Trophoblast cell (in vitro differentiated cells and primary cell): ENCODE data around the gene HOMER2.

Experiments used
- DNase-seq, 2 donors: peaks; one replicate each; pipeline ENCODE4 v3.0.0-alpha.2; 2016
- H2AFZ ChIP-seq: 2 replicates; pipeline ENCODE4 v1.6.1; 2013; ENCODE audit warnings: low read length, moderate library complexity, mild to moderate bottlenecking; ENCODE audit not compliant: insufficient read depth, poor library complexity
- H2AK5ac ChIP-seq: 2 replicates; pipeline ENCODE4 v1.6.1; 2013; ENCODE audit warnings: mild to moderate bottlenecking, low read length
- H2BK120ac ChIP-seq: 2 replicates; pipeline ENCODE4 v1.6.1; 2013; ENCODE audit warnings: low read length, mild to moderate bottlenecking, moderate library complexity; ENCODE audit not compliant: insufficient read depth, poor library complexity
- H2BK12ac ChIP-seq: 2 replicates; pipeline ENCODE4 v1.6.1; 2013; ENCODE audit warnings: mild to moderate bottlenecking, low read length, moderate library complexity
- H2BK5ac ChIP-seq: 2 replicates; pipeline ENCODE4 v1.6.1; 2013; ENCODE audit warnings: low read length, low read depth, moderate library complexity, mild to moderate bottlenecking; ENCODE audit not compliant: poor library complexity
- H3K14ac ChIP-seq: 2 replicates; pipeline ENCODE4 v1.6.1; 2013; ENCODE audit warnings: mild to moderate bottlenecking, low read length
- H3K18ac ChIP-seq: 2 replicates; pipeline ENCODE4 v1.6.1; 2013; ENCODE audit warnings: mild to moderate bottlenecking, low read length
- H3K23ac ChIP-seq: 2 replicates; pipeline ENCODE4 v1.6.1; 2013; ENCODE audit warnings: low read length
- H3K27ac ChIP-seq: 2 replicates; pipeline ENCODE4 v1.5.1; 2013; ENCODE audit warnings: low read depth, mild to moderate bottlenecking, inconsistent platforms, low read length, moderate library complexity
- H3K27me3 ChIP-seq: 2 replicates; pipeline ENCODE4 v1.6.1; 2013; ENCODE audit warnings: inconsistent platforms, mild to moderate bottlenecking, low read length, moderate library complexity; ENCODE audit not compliant: insufficient read depth
- H3K36me3 ChIP-seq, 2 experiments: 1 replicate in 1 of 2; 2 replicates in 1 of 2; pipeline ENCODE4 v1.6.1; 2013; ENCODE audit warnings: low read length in 2 of 2, mild to moderate bottlenecking in 2 of 2, moderate library complexity in 1 of 2; ENCODE audit not compliant: insufficient read depth in 2 of 2, control insufficient read depth in 1 of 2
- H3K4ac ChIP-seq: 2 replicates; pipeline ENCODE4 v1.6.1; 2013; ENCODE audit warnings: low read depth, mild to moderate bottlenecking, low read length, moderate library complexity
- H3K4me1 ChIP-seq, 2 experiments: 1 replicate in 1 of 2; 2 replicates in 1 of 2; pipeline ENCODE4 v1.6.1; 2013; ENCODE audit warnings: low read length in 2 of 2, mild to moderate bottlenecking in 2 of 2, moderate library complexity in 1 of 2; ENCODE audit not compliant: insufficient read depth in 2 of 2, control insufficient read depth in 1 of 2
- H3K4me2 ChIP-seq: 2 replicates; pipeline ENCODE4 v1.6.1; 2013; ENCODE audit warnings: inconsistent platforms, mild to moderate bottlenecking, low read length, moderate library complexity
- H3K4me3 ChIP-seq: 2 replicates; pipeline ENCODE4 v1.5.1; 2013; ENCODE audit warnings: mild to moderate bottlenecking, low read depth, low read length, inconsistent platforms
- H3K79me1 ChIP-seq: one replicate; pipeline ENCODE4 v1.6.1; 2013; ENCODE audit warnings: low read length
- H3K79me2 ChIP-seq: 2 replicates; pipeline ENCODE4 v1.6.1; 2013; ENCODE audit warnings: low read length, mild to moderate bottlenecking; ENCODE audit not compliant: control insufficient read depth, insufficient read depth, poor library complexity
- H3K9ac ChIP-seq: 2 replicates; pipeline ENCODE4 v1.6.1; 2013; ENCODE audit warnings: mild to moderate bottlenecking, low read length
- H3K9me3 ChIP-seq: 2 replicates; pipeline ENCODE4 v1.6.1; 2013; ENCODE audit warnings: low read depth, mild to moderate bottlenecking, control low read depth, inconsistent platforms, low read length; ENCODE audit not compliant: insufficient read depth
- H4K12ac ChIP-seq: 2 replicates; pipeline ENCODE4 v1.6.1; 2013; ENCODE audit warnings: low read depth, mild to moderate bottlenecking, low read length, moderate library complexity
- H4K8ac ChIP-seq: 2 replicates; pipeline ENCODE4 v1.6.1; 2013; ENCODE audit warnings: low read depth, mild to moderate bottlenecking, low read length, moderate library complexity
- H4K91ac ChIP-seq: one replicate; pipeline ENCODE4 v1.6.1; 2013; ENCODE audit warnings: low read depth, mild to moderate bottlenecking, low read length, moderate library complexity
- WGBS: extraction: QIAGEN DNeasy Blood & Tissue Kit; methylation state at CpG from one replicate; pipeline ENCODE4 v1.1.7; 2013; ENCODE audit warnings: missing lambda C conversion rate; ENCODE audit not compliant: insufficient read length, insufficient coverage; ENCODE audit errors: extremely low coverage; 5-methylcytosine and 5-hydroxymethylcytosine counted together

The HOMER2 gene

GRCh38 chr15:82966671-82967071, 14.2 kb upstream of the HOMER2 start:
- Histone ChIP-seq H4K12ac (no peak overlapping the region), H2AFZ (no peak overlapping the region), H3K18ac (no peak overlapping the region), H3K79me1 (peaks cover 2% of the 10 kb centered on the region), H3K4ac (no peak overlapping the region), H2BK12ac (no peak overlapping the region), H3K79me2 (no peaks in the 10 kb centered on the region), H2BK120ac (no peak overlapping the region), H3K4me1 (peaks cover 0 to 1% of the 10 kb centered on the region in 2 experiments), H2AK5ac (no peak overlapping the region), H4K91ac (no peak overlapping the region), H3K27me3 (no peaks in the 10 kb centered on the region), H3K9me3 (no peaks in the 10 kb centered on the region), H3K4me2 (no peak overlapping the region), H3K36me3 (no peaks in the 10 kb centered on the region), H4K8ac (no peak overlapping the region), H3K14ac (no peak overlapping the region), H2BK5ac (no peak overlapping the region), H3K9ac (no peak overlapping the region), H3K4me3 (no peak overlapping the region), H3K23ac (no peak overlapping the region), H3K27ac (no peak overlapping the region)
- DNase-seq, result no peak
- WGBS, result no CpG with 5 or more reads among the region's 4 CpGs

- no peak overlapping the region for H3K4ac ChIP-seq
- WGBS, result no CpG with 5 or more reads among the region's 5 CpGs
These were observed 12.4 kb upstream of the HOMER2 start for GRCh38 chr15:82964890-82965289.

GRCh38 chr15:82963471-82964341, 11.2 kb upstream of the HOMER2 start:
- Histone ChIP-seq H3K14ac (no peak overlapping the region), H3K18ac (no peak overlapping the region), H4K12ac (no peak overlapping the region), H4K91ac (no peak overlapping the region), H3K79me1 (no peaks in the 10 kb centered on the region), H2BK12ac (no peak overlapping the region), H3K23ac (no peak overlapping the region), H3K27me3 (no peaks in the 10 kb centered on the region), H3K4me3 (no peak overlapping the region), H3K36me3 (no peaks in the 10 kb centered on the region), H2BK120ac (no peak overlapping the region), H3K4me1 (no peaks in the 10 kb centered on the region), H4K8ac (no peak overlapping the region), H3K79me2 (no peaks in the 10 kb centered on the region), H3K4ac (no peak overlapping the region), H3K4me2 (no peak overlapping the region), H2BK5ac (no peak overlapping the region), H2AK5ac (no peak overlapping the region), H3K9me3 (no peaks in the 10 kb centered on the region), H3K9ac (no peak overlapping the region), H2AFZ (no peak overlapping the region), H3K27ac (no peak overlapping the region)
- no CpG with 5 or more reads among the region's 7 CpGs for WGBS
- DNase-seq, result no peak

More at GRCh38 chr15:82964890-82965289, 12.4 kb upstream of the HOMER2 start:
- H3K4me3 ChIP-seq, result no peak overlapping the region
- no peak overlapping the region for H3K9ac ChIP-seq
- H3K23ac ChIP-seq, result no peak overlapping the region
- H3K9me3 ChIP-seq, result no peaks in the 10 kb centered on the region
- H3K79me2 ChIP-seq, result no peaks in the 10 kb centered on the region
- H3K79me1 ChIP-seq, result no peaks in the 10 kb centered on the region
- no peak overlapping the region for H2BK120ac ChIP-seq
- no peak overlapping the region for H4K91ac ChIP-seq
- no peak overlapping the region for H3K18ac ChIP-seq
- no peak overlapping the region for H2AFZ ChIP-seq
- no peak overlapping the region for H3K27ac ChIP-seq
- no peak overlapping the region for H4K12ac ChIP-seq
- no peaks in the 10 kb centered on the region for H3K36me3 ChIP-seq
- no peak overlapping the region for H4K8ac ChIP-seq
- no peak overlapping the region for H2BK5ac ChIP-seq
- DNase-seq, result no peak
- no peak overlapping the region for H2AK5ac ChIP-seq
- H3K4me1 ChIP-seq, result no peaks in the 10 kb centered on the region
- no peak overlapping the region for H3K4me2 ChIP-seq
- no peak overlapping the region for H3K14ac ChIP-seq
- H3K27me3 ChIP-seq, result no peaks in the 10 kb centered on the region
- no peak overlapping the region for H2BK12ac ChIP-seq

- H4K91ac ChIP-seq, result no peak overlapping the region
- no peak overlapping the region for H3K4me3 ChIP-seq
- H3K79me1 ChIP-seq, result no peaks in the 10 kb centered on the region
- no peaks in the 10 kb centered on the region for H3K79me2 ChIP-seq
- no peak overlapping the region for H3K9ac ChIP-seq
- no peak overlapping the region for H2BK120ac ChIP-seq
- no CpG with 5 or more reads among the region's 3 CpGs for WGBS
- H3K36me3 ChIP-seq, result no peaks in the 10 kb centered on the region
- no peaks in the 10 kb centered on the region for H3K27me3 ChIP-seq
- H3K14ac ChIP-seq, result no peak overlapping the region
- H2AK5ac ChIP-seq, result no peak overlapping the region
- H3K23ac ChIP-seq, result no peak overlapping the region
- H3K4me1 ChIP-seq, result no peaks in the 10 kb centered on the region
- H3K27ac ChIP-seq, result no peak overlapping the region
- H4K12ac ChIP-seq, result no peak overlapping the region
- H2BK5ac ChIP-seq, result no peak overlapping the region
- H4K8ac ChIP-seq, result no peak overlapping the region
- DNase-seq, result no peak
- no peak overlapping the region for H3K4ac ChIP-seq
- no peak overlapping the region for H2BK12ac ChIP-seq
- H3K18ac ChIP-seq, result no peak overlapping the region
- no peak overlapping the region for H2AFZ ChIP-seq
- H3K4me2 ChIP-seq, result no peak overlapping the region
- H3K9me3 ChIP-seq, result no peaks in the 10 kb centered on the region
These were observed 8.2 kb upstream of the HOMER2 start for GRCh38 chr15:82960766-82961165.
